Cortex of kidney (tissue), 1 donor: ENCODE measurements around the gene RBMY1F.
"Not testable (repeated sequence)": the region's sequence is repeated elsewhere in the genome, so short reads cannot be mapped to it uniquely, and the experiment has no call there.

Experiments
- DNase-seq: peaks from one replicate; lab custom pipeline; 2025; lab: John Stamatoyannopoulos, UW

Gene RBMY1F

GRCh38 chrY:22182823-22183222 is at the start of gene RBMY1F:
Gene RBMY1F, minus strand, starts transcription at chrY:22182923. Its CDS starts 1,954 bp downstream, at chrY:22180969.
- DNase-seq: not testable (repeated sequence)

GRCh38 chrY:22151144-22151543 is 31.6 kb downstream of the RBMY1F start:
- not testable (repeated sequence) for DNase-seq

DNA sequence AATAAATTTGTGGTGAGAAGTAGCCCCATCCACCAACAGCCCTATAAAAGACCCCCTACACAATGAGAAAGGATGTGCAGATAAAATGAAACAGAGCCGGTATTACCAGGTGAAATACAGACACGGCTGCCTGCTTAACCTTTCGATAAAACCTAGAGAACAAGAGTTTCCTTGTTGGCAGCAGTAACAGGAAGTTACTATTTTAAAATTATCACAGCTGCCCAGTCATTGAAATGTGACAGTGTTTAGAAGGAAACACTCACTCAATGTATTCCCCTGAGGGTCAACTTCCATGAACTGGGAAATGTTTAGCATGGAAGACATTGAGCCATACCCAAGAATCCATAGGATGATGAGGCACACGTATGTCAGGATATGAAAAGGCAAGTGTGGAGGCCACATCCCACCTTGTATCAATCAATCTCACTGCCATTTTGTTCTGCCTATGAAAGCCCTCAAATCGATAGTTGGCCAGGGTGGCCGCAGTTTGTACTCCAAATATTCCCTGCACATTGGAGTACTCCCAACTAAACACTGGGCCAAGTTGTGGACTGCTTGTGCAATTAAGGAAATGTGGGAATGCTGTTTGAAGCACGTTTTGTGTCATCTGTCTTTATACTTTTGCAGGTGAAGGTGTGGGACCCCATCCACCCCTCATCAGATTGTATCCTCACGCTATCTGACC is 41.6 kb downstream of the RBMY1F start:
- not testable (repeated sequence) for DNase-seq

DNA sequence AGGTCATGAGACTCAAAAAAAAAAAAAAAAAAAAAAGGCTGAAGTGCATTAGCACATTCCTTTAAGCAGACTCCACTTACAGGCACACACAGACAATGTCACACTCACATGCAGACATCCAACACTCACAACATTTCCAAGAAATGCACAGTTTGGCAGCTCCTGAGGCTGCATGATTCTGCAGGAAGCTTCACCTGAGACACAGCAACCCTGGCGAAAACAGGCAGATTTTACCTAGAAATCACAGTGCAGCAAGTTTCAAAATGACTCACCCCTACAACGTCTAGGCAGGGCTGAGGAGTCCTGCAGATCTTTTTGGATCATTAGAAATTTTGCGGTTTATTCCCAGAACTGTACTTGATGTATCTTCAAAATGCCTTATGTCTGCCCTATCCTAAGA is 48.0 kb downstream of the RBMY1F start:
- DNase-seq: not testable (repeated sequence)

GRCh38 chrY:22130494-22130893 is 52.2 kb downstream of the RBMY1F start:
- not testable (repeated sequence) for DNase-seq
